Ovary (tissue), 10 donors: ENCODE measurements around the gene CPEB2. TPM values are rescaled to one million over a fixed set of nuclear protein-coding genes. Genes with fewer than 3 reads are reported as not detected.
A peak's percentile ranks its signal among the peaks of the same experiment; 100 is the strongest.

Experiments used
- DNase-seq, 5 donors: peaks; one replicate each; pipeline ENCODE4 v3.0.0-alpha.2; 2019 to 2020
- H3K27ac ChIP-seq, 2 donors: fragments of 200-600 bp; one replicate each; pipeline versions ENCODE4 v1.5.1 to v1.8.0; 2019 to 2022
- H3K27me3 ChIP-seq: fragments of 200-600 bp; one replicate; pipeline ENCODE4 v1.8.0; 2022
- H3K36me3 ChIP-seq: fragments of 200-600 bp; sonication (generic); one replicate; pipeline ENCODE4 v1.5.1; 2019
- H3K4me1 ChIP-seq: one replicate; pipeline ENCODE4 v1.8.1; 2013; ENCODE audit warnings: mild to moderate bottlenecking, moderate library complexity; ENCODE audit not compliant: insufficient read depth
- H3K4me3 ChIP-seq: fragments of 200-600 bp; sonication (generic); one replicate; pipeline ENCODE4 v1.5.1; 2017
- H3K9me3 ChIP-seq, 2 donors: fragments of 200-600 bp in 1 of 2; sonication (generic) in 1 of 2; one replicate each; pipeline versions ENCODE4 v1.5.1 to v1.8.1; 2013 to 2019; ENCODE audit warnings: mild to moderate bottlenecking in 1 of 2, moderate library complexity in 1 of 2
- CTCF ChIP-seq, 3 donors: fragments of 450-650 bp in 2 of 3; fragments of 200-600 bp in 1 of 3; IDR thresholded peaks; one replicate each; pipeline versions ENCODE4 v1.5.1 to v1.8.0; 2016 to 2022; ENCODE audit warnings: antibody characterized with exemption in 3 of 3, mild to moderate bottlenecking in 1 of 3
- EP300 ChIP-seq: sonication (generic); formaldehyde crosslinking; IDR thresholded peaks from one replicate; pipeline ENCODE4 v1.6.1; 2017; ENCODE audit warnings: antibody characterized with exemption
- POLR2A ChIP-seq: fragments of 450-650 bp; IDR thresholded peaks from one replicate; pipeline ENCODE4 v1.6.1; 2017; ENCODE audit warnings: antibody characterized with exemption, mild to moderate bottlenecking, moderate library complexity
- WGBS, 3 donors: extraction: QIAGEN DNeasy Blood & Tissue Kit in 1 of 3; methylation state at CpG; one replicate each; pipeline versions ENCODE4 v1.1.5 to v1.1.7; 2013 to 2017; 5-methylcytosine and 5-hydroxymethylcytosine counted together
- intact Hi-C, 4 donors: fragments of 100-400 bp; cut with DNase I; formaldehyde crosslinking; loops; one replicate each; pipeline versions ENCODE4 v1.11.0 to v1.15.1; 2022 to 2023
- long read RNA-seq, 3 donors: library from polyadenylated mRNA in 2 of 3; unstranded in 2 of 3; transcript quantifications; one replicate each; pipeline ENCODE4 v2.0.0 and lab custom pipeline, GENCODE V29; 2021 to 2026
- polyA plus RNA-seq, 2 donors: library from polyadenylated mRNA; stranded (reverse); fragments of 200-250 nt in 1 of 2; fragments of 350-450 nt in 1 of 2; fragmentation: Illumina TruSeq in 1 of 2; extraction: RNeasy Lipid Tissue Mini Kit (QIAGEN cat#74804) in 1 of 2; gene quantifications; one replicate each; pipeline ENCODE4 v1.2.3, GENCODE V29; 2013 to 2014
- total RNA-seq, 7 donors: library from RNA; depleted of rRNA in 2 of 7; stranded (reverse); fragments of >200 nt in 2 of 7; fragmentation: NEBNext Ultra II Directional in 3 of 7; extraction: Animal tissue kit (Norgen Biotek cat#: 25700) in 3 of 7; gene quantifications; one replicate each; pipeline versions ENCODE4 v1.1.0 to v1.2.4, GENCODE V29; 2016 to 2023
- donor health status: DM: no; HTN: no; CAD: no; lungs with moderate emphysema.
- donor health status: DM: no; HTN: no; CAD: no.
- donor health status: Bipolar disorder and iron deficiency.
- donor health status: DM: yes; HTN: yes; CAD: no.
- donor health status: DM: no; HTN: no; CAD: no.
- donor health status: DM: yes; HTN: yes; CAD: no.

CPEB2 gene
- total RNA-seq (10 to 100 TPM in 6 of 7 donors, 1 to 10 TPM in 1; 9.9 to 18.6 (median 14.5) TPM), polyA plus RNA-seq (10 to 100 TPM in 1 of 2 donors, 1 to 10 TPM in 1; 4.4 to 12.3 TPM)
- long read RNA-seq, donor 1, partial matches to known transcripts, result 0 of 3 reads
- long read RNA-seq, donor 1, other reads (novel, unspliced or antisense), result 3 of 3 reads
- long read RNA-seq, donor 2, partial matches to known transcripts, result 0 of 2 reads
- long read RNA-seq, donor 2, other reads (novel, unspliced or antisense), result 0 of 2 reads
- long read RNA-seq, donor 3, full-length matches to known transcripts, result 8 of 13 reads
- long read RNA-seq, donor 3, partial matches to known transcripts, result 2 of 13 reads
- long read RNA-seq, donor 3, other reads (novel, unspliced or antisense), result 3 of 13 reads

- no peaks in the 10 kb centered on the region for H3K36me3 ChIP-seq
- intact Hi-C loops, result loop anchor here in 3 of 4 donors (2.0 to 10.0 kb wide), 5 partner anchors 143 to 1357 kb away; partner anchors contain the start of gene FBXL5 (in 2 of the 3)
- H3K4me3 ChIP-seq, result peak within 1 kb of the TSS; percentile 98
- H3K4me1 ChIP-seq, result no peaks in the 10 kb centered on the region
- peak; percentile 96 to 97 (median 96) for DNase-seq
- 0 to 2% (median 1%) methylated on average over 18 to 104 of the region's 104 CpGs for WGBS, 3 donors
- no peaks in the 10 kb centered on the region for H3K9me3 ChIP-seq
- H3K27ac ChIP-seq, result peak within 1 kb of the TSS; percentile 92 to 100
- TF ChIP-seq POLR2A (peak; percentile 97), CTCF (IDR thresholded peaks at IDR 0.05) (peak in 1 of 3 donors; percentile 22), EP300 (peak; percentile 33)
- no peaks in the 10 kb centered on the region for H3K27me3 ChIP-seq
Observed at GRCh38 chr4:15001869-15002658, at the start of gene CPEB2. Gene CPEB2 (plus strand): TSS chr4:15002481. CDS start chr4:15002674, 193 bp downstream.

- 60 to 63% (median 61%) methylated on average over 3 of the region's 3 CpGs for WGBS, 3 donors
- Histone ChIP-seq H3K4me3 (no peak overlapping the region), H3K9me3 (no peaks in the 10 kb centered on the region), H3K4me1 (no peaks in the 10 kb centered on the region), H3K36me3 (no peaks in the 10 kb centered on the region), H3K27ac (no peak overlapping the region), H3K27me3 (no peaks in the 10 kb centered on the region)
- DNase-seq, result no peak
- intact Hi-C loops, result no loop called here
- TF ChIP-seq EP300, result no peak
- TF ChIP-seq POLR2A, result no peak
- TF ChIP-seq CTCF (IDR thresholded peaks at IDR 0.05), result no peak
Observed at GRCh38 chr4:14958436-14958835, 43.8 kb upstream of the CPEB2 start.

GRCh38 chr4:14961292-14961691 lies 41.0 kb upstream of the CPEB2 start:
- H3K4me3 ChIP-seq, result no peak overlapping the region
- H3K36me3 ChIP-seq, result no peaks in the 10 kb centered on the region
- H3K27me3 ChIP-seq, result no peaks in the 10 kb centered on the region
- intact Hi-C loops, result no loop called here
- TF ChIP-seq EP300 (no peak), POLR2A (no peak), CTCF (IDR thresholded peaks at IDR 0.05) (no peak)
- H3K9me3 ChIP-seq, result no peaks in the 10 kb centered on the region
- no peak overlapping the region for H3K27ac ChIP-seq
- no peak for DNase-seq
- H3K4me1 ChIP-seq, result no peaks in the 10 kb centered on the region

- Histone ChIP-seq H3K27ac (no peak overlapping the region), H3K27me3 (no peaks in the 10 kb centered on the region), H3K36me3 (no peaks in the 10 kb centered on the region), H3K4me3 (no peak overlapping the region), H3K4me1 (no peaks in the 10 kb centered on the region), H3K9me3 (no peaks in the 10 kb centered on the region)
- intact Hi-C loops, result no loop called here
- no peak for DNase-seq
- 56 to 100% (median 77%) methylated on average over 1 of the region's 1 CpG for WGBS, 3 donors
- TF ChIP-seq CTCF (IDR thresholded peaks at IDR 0.05), result no peak
- no peak for TF ChIP-seq EP300
- TF ChIP-seq POLR2A, result no peak
Observed at GRCh38 chr4:14965071-14965470, 37.2 kb upstream of the CPEB2 start.
